DOHH2 (cell line): ENCODE data around the gene DAPK2.

Experiments
- CTCF ChIP-seq: fragments of 200-600 bp; sonication (generic); IDR thresholded peaks from one replicate; pipeline ENCODE4 v1.5.1; 2014; ENCODE audit warnings: antibody characterized with exemption, mild to moderate bottlenecking, low read depth, low read length; ENCODE audit not compliant: poor library complexity, severe bottlenecking
- EZH2phosphoT487 ChIP-seq: fragments of 200-600 bp; sonication (generic); IDR thresholded peaks from 2 replicates; pipeline ENCODE4 v1.6.1; 2017; ENCODE audit warnings: borderline replicate concordance, mild to moderate bottlenecking, antibody characterized with exemption, low read length, moderate library complexity, mixed read lengths

GRCh38 chr15:63896336-63897115, 149.8 kb downstream of the DAPK2 start:
- no peak for TF ChIP-seq CTCF
- TF ChIP-seq EZH2phosphoT487: no peak
